ENCODE results near the gene ADAM10. TPM values are rescaled to one million over a fixed set of nuclear protein-coding genes. Genes with fewer than 3 reads are reported as not detected.

The ADAM10 gene
- total and polyA plus RNA-seq, 2 of the 8 experiments (the other 6 are each of a cell fraction or from before 2014, with no cell fraction given) = 46.5 to 163 TPM

GRCh38 chr15:58649175-58649574, 100.3 kb downstream of the ADAM10 start:
- 98% methylated on average over 2 of the region's 2 CpGs; no CpG with 5 or more reads in 1 of the 2 experiments for WGBS, 2 experiments (ENCODE audit: extremely low coverage in 1 of 2, insufficient coverage in 1 of 2, insufficient read length in 1 of 2, insufficient replicate concordance in 2 of 2, low coverage in 1 of 2, low lambda C conversion rate in 2 of 2, missing lambda C conversion rate in 1 of 2)
- Histone ChIP-seq H4K5ac (ENCODE audit: insufficient read length, low read depth, low read length) (no peak overlapping the region), H3K27ac (ENCODE audit: low read depth, low read length) (no peak overlapping the region), H3K79me1 (ENCODE audit: low read depth, low read length) (no peaks in the 10 kb centered on the region), H3K36me3 (ENCODE audit: control insufficient read depth in 2 of 4, insufficient read depth in 4 of 4, low read length in 3 of 4) (peaks cover 0 to 3% (median 0%) of the 10 kb centered on the region in 4 experiments; a peak in 1 of 8 replicates), H3K9ac (replicated peaks in 1 of 4; ENCODE audit: extremely low read depth in 1 of 4, low read depth in 3 of 4, low read length in 3 of 4) (no peak overlapping the region), H3K56ac (replicated peaks; ENCODE audit: insufficient read length, low read depth, low read length) (no peak overlapping the region), H2BK20ac (ENCODE audit: low read length) (no peak overlapping the region), H2BK120ac (replicated peaks; ENCODE audit: low read depth, low read length) (no peak overlapping the region), H3K4me3 (ENCODE audit: extremely low read depth in 1 of 4, insufficient read depth in 2 of 4, low read depth in 3 of 4, low read length in 4 of 4) (no peak overlapping the region), H3K4me2 (ENCODE audit: insufficient read depth in 1 of 2, low read depth in 2 of 2, low read length in 2 of 2) (no peak overlapping the region), H3K27me3 (replicated peaks in 1 of 4; ENCODE audit: control insufficient read depth in 3 of 4, extremely low read depth in 1 of 4, insufficient read depth in 3 of 4, low read length in 3 of 4) (no peaks in the 10 kb centered on the region), H2AFZ (ENCODE audit: low read length) (no peak overlapping the region), H3K14ac (ENCODE audit: insufficient read length) (no peak overlapping the region), H3K18ac (ENCODE audit: extremely low read depth, low read length) (no peak overlapping the region), H4K8ac (ENCODE audit: extremely low read depth, insufficient read depth, low read length) (no peak overlapping the region), H3K79me2 (ENCODE audit: control insufficient read depth in 1 of 2, insufficient read depth in 2 of 2, low read length in 2 of 2) (no peaks in the 10 kb centered on the region), H3K9me3 (ENCODE audit: insufficient read depth in 2 of 2, low read depth in 1 of 2, low read length in 1 of 2) (no peaks in the 10 kb centered on the region), H3K23me2 (ENCODE audit: low read depth, low read length) (no peaks in the 10 kb centered on the region), H3K23ac (ENCODE audit: insufficient read length) (no peak overlapping the region), H2BK15ac (ENCODE audit: low read length) (no peak overlapping the region), H2AK5ac (ENCODE audit: low read depth, low read length) (no peak overlapping the region), H4K91ac (replicated peaks; ENCODE audit: insufficient read length, low read length) (no peak overlapping the region), H2BK12ac (ENCODE audit: low read depth, low read length) (no peak overlapping the region), H3K4ac (replicated peaks; ENCODE audit: insufficient read length, low read depth, low read length) (no peak overlapping the region), H2BK5ac (ENCODE audit: low read depth, low read length) (no peak overlapping the region), H4K20me1 (replicated peaks in 1 of 2; ENCODE audit: control insufficient read depth in 1 of 2, insufficient read depth in 2 of 2, low read length in 2 of 2) (no peaks in the 10 kb centered on the region), H3K4me1 (replicated peaks in 1 of 4; ENCODE audit: control insufficient read depth in 3 of 4, insufficient read depth in 4 of 4, low read length in 3 of 4) (no peaks in the 10 kb centered on the region)
- ChIA-PET POLR2A (ENCODE audit: partially characterized antibody) (no interaction called here), CTCF (ENCODE audit: partially characterized antibody) (no interaction called here)
- no peak for DNase-seq (ENCODE audit: low read depth in 1 of 2, low spot score in 2 of 2)
- no peak for FAIRE-seq
- no peak for TF ChIP-seq SIN3A (conservative IDR thresholded peaks at IDR 0.05 in 1 of 2, IDR thresholded peaks at IDR 0.05 in 1 of 2; ENCODE audit: low read depth in 1 of 2, low read length in 2 of 2)
- TF ChIP-seq FOSL1 (IDR thresholded peaks at IDR 0.05; ENCODE audit: insufficient read depth, low read depth, low read length) = no peak
- TF ChIP-seq ASH2L (IDR thresholded peaks at IDR 0.05; ENCODE audit: low read length) = no peak

All from H1 (cell line).